Stomach (tissue), 9 donors: ENCODE data around the gene FGF14. TPM values are rescaled to one million over a fixed set of nuclear protein-coding genes. Genes with fewer than 3 reads are reported as not detected.

ENCODE experiments used
- DNase-seq, 2 donors: peaks; one replicate each; pipeline versions ENCODE4 v3.0.0 to v3.0.0-alpha.2; 2013 to 2019
- H3K27ac ChIP-seq, 5 donors: fragments of 200-600 bp in 4 of 5; sonication (generic) in 4 of 5; one replicate each; pipeline ENCODE4 v1.5.1; 2013 to 2019; ENCODE audit warnings: mild to moderate bottlenecking in 1 of 5, moderate library complexity in 1 of 5
- H3K27me3 ChIP-seq, 3 donors: fragments of 200-600 bp; sonication (generic); one replicate each; pipeline ENCODE4 v1.5.1; 2017 to 2019; ENCODE audit warnings: mixed run types in 1 of 3
- H3K36me3 ChIP-seq, 4 donors: fragments of 200-600 bp; sonication (generic); 1 replicate in 3 of 4; 2 replicates in 1 of 4; pipeline ENCODE4 v1.5.1; 2016 to 2019
- H3K4me1 ChIP-seq, 4 donors: fragments of 200-600 bp; sonication (generic); one replicate each; pipeline ENCODE4 v1.5.1; 2016 to 2019
- H3K4me3 ChIP-seq, 4 donors: fragments of 200-600 bp; sonication (generic) in 3 of 4; one replicate each; pipeline ENCODE4 v1.5.1; 2016 to 2019; ENCODE audit warnings: mild to moderate bottlenecking in 1 of 4
- H3K9me3 ChIP-seq, 4 donors: fragments of 200-600 bp; sonication (generic); one replicate each; pipeline ENCODE4 v1.5.1; 2016 to 2019
- EP300 ChIP-seq: sonication (generic); formaldehyde crosslinking; IDR thresholded peaks from one replicate; pipeline ENCODE4 v1.6.1; 2017; ENCODE audit warnings: antibody characterized with exemption
- POLR2A ChIP-seq, 4 donors: fragments of 450-650 bp; IDR thresholded peaks; one replicate each; pipeline ENCODE4 v1.6.1; 2016; ENCODE audit warnings: antibody characterized with exemption in 4 of 4, control low read depth in 2 of 4, mild to moderate bottlenecking in 1 of 4, moderate library complexity in 1 of 4
- POLR2AphosphoS5 ChIP-seq, 3 donors: sonication (generic); formaldehyde crosslinking; IDR thresholded peaks; one replicate each; pipeline ENCODE4 v1.6.1; 2016; ENCODE audit warnings: antibody characterized with exemption in 3 of 3
- whole genome bisulfite sequencing, 5 donors: extraction: QIAGEN DNeasy Blood & Tissue Kit in 3 of 5; methylation state at CpG; one replicate each; pipeline versions ENCODE4 v1.1.5 to v1.1.7; 2013 to 2018; 5-methylcytosine and 5-hydroxymethylcytosine counted together
- intact Hi-C: fragments of 100-400 bp; cut with DNase I; formaldehyde crosslinking; loops from one replicate; pipeline ENCODE4 v1.15.1; 2023; ENCODE audit warnings: low total_unique reads
- polyA plus RNA-seq, 3 donors: library from polyadenylated mRNA; stranded (reverse); fragments of 200-250 nt; gene quantifications; one replicate each; pipeline ENCODE4 v1.2.3, GENCODE V29; 2013
- total RNA-seq, 5 donors: library from RNA; depleted of rRNA; stranded (reverse); fragments of >200 nt; gene quantifications; one replicate each; pipeline versions ENCODE4 v1.1.0 to v1.2.3, GENCODE V29; 2014 to 2016
- TF ChIP-seq, protein P1 (sequence below), 7 experiments: fragments of 450-650 bp in 4 of 7; fragments of 200-600 bp in 3 of 7; sonication (generic) in 3 of 7; IDR thresholded peaks; one replicate each; pipeline ENCODE4 v1.5.1; 2016 to 2019; ENCODE audit warnings: antibody characterized with exemption in 7 of 7, control low read depth in 2 of 7, mild to moderate bottlenecking in 1 of 7
- donor health status: healthy with polysubstance abuse.
- donor health status: Bipolar disorder and iron deficiency.
- donor health status: healthy.

Gene FGF14
- total and polyA plus RNA-seq, 8 donors = 0.08 to 6.6 (median 0.54) TPM

GRCh38 chr13:102261316-102261715, 140.5 kb downstream of the FGF14 start:
- no peaks in the 10 kb centered on the region for H3K9me3 ChIP-seq
- no peaks in the 10 kb centered on the region for H3K27me3 ChIP-seq
- no peak overlapping the region for H3K27ac ChIP-seq
- intact Hi-C loops = no loop called here
- WGBS, 5 donors = 76 to 87% (median 79%) methylated on average over 3 of the region's 3 CpGs
- H3K4me1 ChIP-seq = no peaks in the 10 kb centered on the region
- TF ChIP-seq EP300 (no peak), POLR2AphosphoS5 (IDR thresholded peaks at IDR 0.05) (no peak), POLR2A (IDR thresholded peaks at IDR 0.05) (no peak)
- TF ChIP-seq, protein P1, sequence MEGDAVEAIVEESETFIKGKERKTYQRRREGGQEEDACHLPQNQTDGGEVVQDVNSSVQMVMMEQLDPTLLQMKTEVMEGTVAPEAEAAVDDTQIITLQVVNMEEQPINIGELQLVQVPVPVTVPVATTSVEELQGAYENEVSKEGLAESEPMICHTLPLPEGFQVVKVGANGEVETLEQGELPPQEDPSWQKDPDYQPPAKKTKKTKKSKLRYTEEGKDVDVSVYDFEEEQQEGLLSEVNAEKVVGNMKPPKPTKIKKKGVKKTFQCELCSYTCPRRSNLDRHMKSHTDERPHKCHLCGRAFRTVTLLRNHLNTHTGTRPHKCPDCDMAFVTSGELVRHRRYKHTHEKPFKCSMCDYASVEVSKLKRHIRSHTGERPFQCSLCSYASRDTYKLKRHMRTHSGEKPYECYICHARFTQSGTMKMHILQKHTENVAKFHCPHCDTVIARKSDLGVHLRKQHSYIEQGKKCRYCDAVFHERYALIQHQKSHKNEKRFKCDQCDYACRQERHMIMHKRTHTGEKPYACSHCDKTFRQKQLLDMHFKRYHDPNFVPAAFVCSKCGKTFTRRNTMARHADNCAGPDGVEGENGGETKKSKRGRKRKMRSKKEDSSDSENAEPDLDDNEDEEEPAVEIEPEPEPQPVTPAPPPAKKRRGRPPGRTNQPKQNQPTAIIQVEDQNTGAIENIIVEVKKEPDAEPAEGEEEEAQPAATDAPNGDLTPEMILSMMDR (IDR thresholded peaks at IDR 0.05) = no peak
- no peak for DNase-seq
- H3K36me3 ChIP-seq = no peaks in the 10 kb centered on the region
- H3K4me3 ChIP-seq = no peak overlapping the region

GRCh38 chr13:102260256-102260655, 141.6 kb downstream of the FGF14 start:
- intact Hi-C loops = no loop called here
- Histone ChIP-seq H3K4me3 (no peak overlapping the region), H3K9me3 (no peaks in the 10 kb centered on the region), H3K27ac (no peak overlapping the region), H3K27me3 (no peaks in the 10 kb centered on the region), H3K4me1 (no peaks in the 10 kb centered on the region), H3K36me3 (no peaks in the 10 kb centered on the region)
- 75 to 84% (median 78%) methylated on average over 6 of the region's 6 CpGs for WGBS, 5 donors
- TF ChIP-seq POLR2A (IDR thresholded peaks at IDR 0.05) (no peak), POLR2AphosphoS5 (IDR thresholded peaks at IDR 0.05) (no peak), EP300 (no peak)
- TF ChIP-seq, protein P1 (IDR thresholded peaks at IDR 0.05) = no peak
- DNase-seq = no peak

- no peaks in the 10 kb centered on the region for H3K36me3 ChIP-seq
- intact Hi-C loops = no loop called here
- H3K4me1 ChIP-seq = no peaks in the 10 kb centered on the region
Measured at GRCh38 chr13:102255409-102255808, 146.4 kb downstream of the FGF14 start.

DNA sequence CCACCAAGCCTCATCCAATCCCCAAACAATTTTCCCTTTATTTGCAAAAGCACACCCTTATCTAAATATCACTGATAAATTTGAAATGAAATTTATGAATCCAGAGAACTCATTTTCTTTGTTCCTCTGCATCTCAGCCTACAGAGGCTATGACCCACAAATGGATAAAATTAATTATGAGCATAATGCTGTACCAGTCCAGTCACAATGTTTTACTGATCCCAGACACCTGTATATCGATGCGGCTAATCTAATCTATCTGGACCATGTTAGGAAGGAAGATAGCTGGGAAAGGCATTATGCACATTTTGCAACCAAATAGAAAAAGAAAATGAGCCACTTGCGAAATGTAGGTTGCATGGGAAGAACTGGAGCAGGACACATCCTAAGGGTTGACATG, 150.0 kb downstream of the FGF14 start:
- no peaks in the 10 kb centered on the region for H3K4me1 ChIP-seq
- TF ChIP-seq EP300 (no peak), POLR2AphosphoS5 (IDR thresholded peaks at IDR 0.05) (no peak), POLR2A (IDR thresholded peaks at IDR 0.05) (no peak)
- TF ChIP-seq, protein P1 (IDR thresholded peaks at IDR 0.05) = no peak
- H3K27me3 ChIP-seq = no peaks in the 10 kb centered on the region
- H3K4me3 ChIP-seq = no peak overlapping the region
- no peaks in the 10 kb centered on the region for H3K9me3 ChIP-seq
- H3K27ac ChIP-seq = no peak overlapping the region
- intact Hi-C loops = no loop called here
- DNase-seq = no peak
- H3K36me3 ChIP-seq = no peaks in the 10 kb centered on the region
- whole genome bisulfite sequencing, 5 donors = 72 to 94% (median 93%) methylated on average over 3 of the region's 3 CpGs

More at GRCh38 chr13:102255409-102255808, 146.4 kb downstream of the FGF14 start:
- H3K27me3 ChIP-seq = no peaks in the 10 kb centered on the region
- H3K4me3 ChIP-seq = no peak overlapping the region
- TF ChIP-seq POLR2A (IDR thresholded peaks at IDR 0.05) (no peak), EP300 (no peak), POLR2AphosphoS5 (IDR thresholded peaks at IDR 0.05) (no peak)
- TF ChIP-seq, protein P1 (IDR thresholded peaks at IDR 0.05) = no peak
- H3K9me3 ChIP-seq = no peaks in the 10 kb centered on the region
- H3K27ac ChIP-seq = no peak overlapping the region
- no peak for DNase-seq
